HUES6 (cell line): ENCODE data around the gene PDCD10.

Experiments used
- H3K27ac ChIP-seq: 2 replicates; pipeline ENCODE4 v1.7.0; 2013; ENCODE audit warnings: low read depth, mild to moderate bottlenecking, low read length, inconsistent platforms
- H3K27me3 ChIP-seq: 2 replicates; pipeline ENCODE4 v1.6.1; 2013; ENCODE audit warnings: low read length; ENCODE audit not compliant: control insufficient read depth, insufficient read depth
- H3K36me3 ChIP-seq: 2 replicates; pipeline ENCODE4 v1.6.1; 2013; ENCODE audit warnings: low read length; ENCODE audit not compliant: control insufficient read depth, insufficient read depth
- H3K4me1 ChIP-seq: 2 replicates; pipeline ENCODE4 v1.6.1; 2013; ENCODE audit warnings: low read length; ENCODE audit not compliant: control insufficient read depth, insufficient read depth
- H3K4me3 ChIP-seq: 2 replicates; pipeline ENCODE4 v1.5.1; 2013; ENCODE audit warnings: low read depth, low read length
- H3K9ac ChIP-seq: one replicate; pipeline ENCODE4 v1.6.1; 2013; ENCODE audit warnings: mild to moderate bottlenecking, low read length
- H3K9me3 ChIP-seq: 2 replicates; pipeline ENCODE4 v1.6.1; 2013; ENCODE audit warnings: low read depth, low read length; ENCODE audit not compliant: control insufficient read depth, insufficient read depth

The PDCD10 gene

GRCh38 chr3:167716920-167717319 is 17.8 kb downstream of the PDCD10 start:
- Histone ChIP-seq H3K27ac (no peak overlapping the region), H3K4me1 (no peaks in the 10 kb centered on the region), H3K9ac (no peak overlapping the region), H3K27me3 (no peaks in the 10 kb centered on the region), H3K9me3 (peaks cover 4% of the 10 kb centered on the region; the same call in 1 of the 2 replicates), H3K4me3 (no peak overlapping the region), H3K36me3 (peaks cover 53% of the 10 kb centered on the region)

- Histone ChIP-seq H3K36me3 (peaks cover 60% of the 10 kb centered on the region), H3K4me3 (no peak overlapping the region), H3K27me3 (no peaks in the 10 kb centered on the region), H3K27ac (no peak overlapping the region), H3K9me3 (peaks cover 4% of the 10 kb centered on the region; the same call in 1 of the 2 replicates), H3K4me1 (no peaks in the 10 kb centered on the region; the same call in 1 of the 2 replicates), H3K9ac (no peak overlapping the region)
Measured at GRCh38 chr3:167714871-167715270, 19.8 kb downstream of the PDCD10 start.

- Histone ChIP-seq H3K9ac (no peak overlapping the region), H3K36me3 (peaks cover 49% of the 10 kb centered on the region), H3K9me3 (peaks cover 4% of the 10 kb centered on the region; the same call in 1 of the 2 replicates), H3K4me3 (no peak overlapping the region), H3K27me3 (no peaks in the 10 kb centered on the region), H3K27ac (no peak overlapping the region), H3K4me1 (no peaks in the 10 kb centered on the region; the same call in 1 of the 2 replicates)
Measured at GRCh38 chr3:167712445-167712844, 22.2 kb downstream of the PDCD10 start.

- Histone ChIP-seq H3K4me1 (no peaks in the 10 kb centered on the region; the same call in 1 of the 2 replicates), H3K27me3 (no peaks in the 10 kb centered on the region), H3K27ac (no peak overlapping the region), H3K9ac (no peak overlapping the region), H3K9me3 (peaks cover 4% of the 10 kb centered on the region; the same call in 1 of the 2 replicates), H3K36me3 (peaks cover 50% of the 10 kb centered on the region), H3K4me3 (no peak overlapping the region)
Measured at GRCh38 chr3:167711439-167711838, 23.3 kb downstream of the PDCD10 start.

GRCh38 chr3:167710552-167710951 is 24.1 kb downstream of the PDCD10 start:
- Histone ChIP-seq H3K27ac (no peak overlapping the region), H3K4me3 (no peak overlapping the region), H3K9me3 (peaks cover 4% of the 10 kb centered on the region; the same call in 1 of the 2 replicates), H3K36me3 (peaks cover 51% of the 10 kb centered on the region), H3K9ac (no peak overlapping the region), H3K27me3 (no peaks in the 10 kb centered on the region), H3K4me1 (no peaks in the 10 kb centered on the region; the same call in 1 of the 2 replicates)

- H3K27ac ChIP-seq = no peak overlapping the region
- no peaks in the 10 kb centered on the region for H3K27me3 ChIP-seq
- H3K4me3 ChIP-seq = no peak overlapping the region
- H3K9me3 ChIP-seq = peaks cover 4% of the 10 kb centered on the region; the same call in 1 of the 2 replicates
- peaks cover 47% of the 10 kb centered on the region for H3K36me3 ChIP-seq
- no peaks in the 10 kb centered on the region; the same call in 1 of the 2 replicates for H3K4me1 ChIP-seq
- no peak overlapping the region for H3K9ac ChIP-seq
Measured at GRCh38 chr3:167709690-167710089, 25.0 kb downstream of the PDCD10 start.

GRCh38 chr3:167705840-167706239 is 28.9 kb downstream of the PDCD10 start:
- Histone ChIP-seq H3K36me3 (peaks cover 54% of the 10 kb centered on the region), H3K9ac (no peak overlapping the region), H3K9me3 (no peaks in the 10 kb centered on the region), H3K27me3 (no peaks in the 10 kb centered on the region), H3K27ac (no peak overlapping the region), H3K4me1 (no peaks in the 10 kb centered on the region; the same call in 1 of the 2 replicates), H3K4me3 (no peak overlapping the region)

- Histone ChIP-seq H3K9me3 (no peaks in the 10 kb centered on the region), H3K4me1 (no peaks in the 10 kb centered on the region), H3K27me3 (no peaks in the 10 kb centered on the region), H3K27ac (no peak overlapping the region), H3K36me3 (peaks cover 35% of the 10 kb centered on the region; the same call in 1 of the 2 replicates), H3K9ac (no peak overlapping the region), H3K4me3 (no peak overlapping the region)
Measured at GRCh38 chr3:167700926-167701325, 33.8 kb downstream of the PDCD10 start.

GRCh38 chr3:167700046-167700445 is 34.6 kb downstream of the PDCD10 start:
- Histone ChIP-seq H3K9ac (no peak overlapping the region), H3K4me3 (no peak overlapping the region), H3K27me3 (no peaks in the 10 kb centered on the region), H3K36me3 (peaks cover 42% of the 10 kb centered on the region), H3K4me1 (no peaks in the 10 kb centered on the region), H3K27ac (no peak overlapping the region), H3K9me3 (no peaks in the 10 kb centered on the region)

GRCh38 chr3:167694121-167694520 is 40.6 kb downstream of the PDCD10 start:
- no peaks in the 10 kb centered on the region for H3K9me3 ChIP-seq
- H3K9ac ChIP-seq = no peak overlapping the region
- H3K4me1 ChIP-seq = peaks cover 10% of the 10 kb centered on the region
- H3K27me3 ChIP-seq = no peaks in the 10 kb centered on the region
- H3K36me3 ChIP-seq = peaks cover 39% of the 10 kb centered on the region
- H3K27ac ChIP-seq = no peak overlapping the region
- H3K4me3 ChIP-seq = no peak overlapping the region

GRCh38 chr3:167691366-167691765 is 43.3 kb downstream of the PDCD10 start:
- H3K4me3 ChIP-seq = no peak overlapping the region
- no peak overlapping the region for H3K27ac ChIP-seq
- H3K27me3 ChIP-seq = no peaks in the 10 kb centered on the region
- H3K9ac ChIP-seq = no peak overlapping the region
- no peaks in the 10 kb centered on the region for H3K9me3 ChIP-seq
- peaks cover 13% of the 10 kb centered on the region for H3K4me1 ChIP-seq
- H3K36me3 ChIP-seq = peaks cover 39% of the 10 kb centered on the region
